Measurements from ENCODE around the gene SLC9A4.

Gene SLC9A4

DNA sequence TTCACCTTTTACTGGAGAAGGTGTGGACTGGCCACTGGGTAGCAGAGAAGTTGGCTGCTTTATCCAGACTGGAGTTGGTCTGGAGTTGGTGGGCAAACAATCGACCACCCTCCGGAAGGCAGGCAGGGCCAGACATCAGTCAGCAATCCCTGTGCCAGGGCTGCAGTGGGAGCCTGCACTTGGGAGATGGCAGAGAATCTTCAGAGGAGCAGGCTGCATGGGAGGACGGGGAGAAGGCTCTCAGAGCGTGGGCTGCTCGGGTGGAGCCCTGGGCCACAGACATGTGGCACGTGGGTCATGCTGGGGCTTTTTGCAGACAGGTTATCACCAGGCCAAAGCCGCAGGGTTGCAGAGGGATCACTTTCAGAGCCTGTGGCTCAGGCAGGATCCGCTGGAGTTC lies 29.6 kb downstream of the SLC9A4 start:
- no peak for DNase-seq

DNA sequence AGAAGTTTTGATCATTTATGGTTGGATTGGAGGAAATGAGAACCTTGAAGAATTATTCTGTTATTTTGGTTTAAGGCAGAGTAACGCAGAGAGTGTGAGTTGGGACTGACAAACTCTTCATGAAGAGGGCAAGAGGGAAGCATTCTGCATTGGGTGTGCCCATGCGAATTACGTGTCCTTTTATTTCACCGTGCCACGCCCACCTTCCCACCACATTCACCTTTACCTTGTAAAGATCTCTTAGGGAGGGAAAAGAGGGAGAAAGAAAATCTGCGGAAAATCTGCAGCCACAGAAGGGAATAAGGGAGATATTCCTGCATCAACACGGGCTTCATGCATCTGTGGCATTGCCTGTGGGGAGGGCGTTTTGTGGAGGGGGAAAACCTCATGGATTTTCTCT lies 31.8 kb downstream of the SLC9A4 start:
- no peak for DNase-seq

DNA sequence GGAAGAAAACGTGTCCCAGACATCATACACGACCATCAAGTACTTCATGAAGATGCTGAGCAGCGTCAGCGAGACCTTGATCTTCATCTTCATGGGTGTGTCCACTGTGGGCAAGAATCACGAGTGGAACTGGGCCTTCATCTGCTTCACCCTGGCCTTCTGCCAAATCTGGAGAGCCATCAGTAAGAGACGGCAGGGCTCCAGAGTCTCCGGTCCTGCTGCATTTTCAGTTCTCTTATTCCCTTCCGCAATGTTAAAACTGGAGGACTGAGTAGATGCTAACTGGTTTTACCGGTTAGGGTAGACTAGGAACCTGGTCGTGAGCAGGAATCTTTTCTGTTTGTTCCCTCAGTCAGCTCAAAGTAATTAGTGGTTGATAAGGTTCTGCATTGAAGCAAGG lies 32.3 kb downstream of the SLC9A4 start:
- no peak for DNase-seq

DNA sequence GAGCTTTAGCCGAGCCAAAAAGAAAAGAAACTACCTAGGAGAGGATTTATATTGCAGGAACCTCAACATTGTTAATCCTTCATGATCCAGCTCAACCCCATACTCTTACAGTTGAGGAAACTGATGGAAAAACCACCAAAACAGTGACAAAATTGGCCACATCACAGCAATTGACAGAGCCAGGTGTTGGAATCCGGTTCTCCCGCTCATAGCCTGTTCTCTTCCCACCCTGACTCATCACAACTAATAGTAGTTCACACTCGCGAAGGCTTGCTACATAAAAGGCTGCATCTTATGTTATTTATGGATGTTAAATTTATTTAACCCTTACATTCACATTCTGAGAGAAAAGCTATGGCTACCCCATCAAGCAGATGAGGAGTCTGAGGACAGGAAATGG lies 33.7 kb downstream of the SLC9A4 start:
- no peak for DNase-seq

DNA sequence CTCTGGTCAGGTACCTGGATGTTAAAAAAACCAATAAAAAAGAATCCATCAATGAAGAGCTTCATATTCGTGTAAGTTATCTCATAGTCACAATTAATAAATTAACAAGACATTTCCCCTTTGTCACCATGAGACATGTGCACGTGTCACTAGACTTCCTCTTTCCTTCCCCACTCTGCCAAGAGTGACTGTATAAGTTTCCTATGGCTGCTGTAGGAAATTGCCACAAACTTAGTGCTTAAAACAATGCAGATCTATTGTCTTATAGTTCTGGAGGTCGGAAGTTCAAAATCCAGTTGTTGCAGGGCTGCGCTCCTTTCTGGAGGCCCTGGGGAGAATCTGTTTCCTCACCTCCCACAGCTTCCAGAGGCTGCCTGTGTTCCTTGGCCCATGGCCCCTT lies 35.8 kb downstream of the SLC9A4 start:
- DNase-seq, result no peak

DNA sequence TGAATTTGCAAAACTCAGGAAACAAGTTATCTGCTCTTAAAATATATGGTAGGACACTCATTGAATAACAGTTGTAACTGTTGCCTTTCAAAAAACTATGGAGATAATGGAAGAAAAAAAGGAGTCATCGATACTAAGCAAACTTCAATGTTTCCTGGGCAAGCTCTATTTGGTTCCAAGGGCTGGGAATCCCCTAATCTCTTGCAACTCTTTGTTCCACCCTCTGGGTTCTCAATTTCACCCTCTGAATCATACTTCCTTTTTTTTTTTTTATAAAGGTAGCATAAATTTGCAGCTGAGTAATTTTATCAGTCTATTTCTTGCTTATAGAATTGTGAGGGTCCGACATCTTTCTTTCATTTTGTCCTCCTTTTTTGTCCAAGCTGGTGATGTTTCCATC lies 36.7 kb downstream of the SLC9A4 start:
- DNase-seq, result no peak

DNA sequence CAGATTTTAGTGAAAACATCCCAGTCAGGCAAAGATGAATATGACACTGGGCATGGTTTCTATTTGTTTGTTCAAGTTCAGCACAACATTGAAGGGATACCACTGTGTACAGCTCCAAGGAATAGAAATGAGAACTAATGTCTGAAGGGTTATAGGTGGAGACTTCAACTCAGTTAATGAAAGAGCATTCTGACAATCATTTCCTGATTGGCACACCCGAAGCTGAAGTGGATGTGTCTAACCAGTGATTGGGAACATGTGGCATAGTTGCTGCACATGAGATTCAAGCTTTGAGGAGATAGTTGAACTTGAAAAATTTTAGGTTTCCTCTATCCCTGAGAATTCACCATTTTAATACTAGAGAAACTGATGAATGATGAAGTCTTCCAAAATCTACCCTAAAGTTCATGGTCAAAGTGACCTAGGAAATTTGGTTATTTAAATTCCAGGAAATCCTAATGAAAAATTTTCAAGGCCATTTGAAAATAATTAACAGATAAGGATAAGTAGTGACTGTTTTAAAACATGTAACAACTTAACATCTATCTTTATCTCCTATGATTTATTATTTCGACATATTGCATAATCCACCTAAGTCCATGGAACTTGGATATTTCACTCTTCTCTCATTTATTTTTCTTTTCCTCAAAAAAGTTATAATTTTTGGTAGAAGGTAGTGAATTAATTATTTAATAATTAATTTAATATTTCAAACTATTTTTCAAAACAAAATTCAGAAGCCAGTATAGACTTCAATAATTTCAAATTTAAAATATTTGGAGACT lies 38.0 kb downstream of the SLC9A4 start:
- no peak for DNase-seq

DNA sequence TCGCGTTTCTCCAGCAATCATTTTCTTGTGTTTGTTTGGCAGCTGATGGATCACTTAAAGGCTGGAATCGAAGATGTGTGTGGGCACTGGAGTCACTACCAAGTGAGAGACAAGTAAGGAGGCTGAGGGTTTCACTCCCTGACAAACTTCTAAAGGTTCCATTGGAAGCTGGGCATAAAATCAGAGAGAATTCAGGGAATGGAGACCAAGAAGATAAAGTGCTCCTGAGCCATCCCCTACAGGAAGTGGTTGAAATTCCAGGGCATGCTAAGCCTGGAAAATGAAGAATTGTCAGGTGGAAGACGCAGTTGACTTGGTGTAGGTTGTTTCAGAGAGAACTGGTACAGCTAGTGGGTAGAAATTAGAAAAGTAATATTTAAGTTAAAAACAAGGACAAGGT lies 39.1 kb downstream of the SLC9A4 start:
- DNase-seq, result no peak

DNA sequence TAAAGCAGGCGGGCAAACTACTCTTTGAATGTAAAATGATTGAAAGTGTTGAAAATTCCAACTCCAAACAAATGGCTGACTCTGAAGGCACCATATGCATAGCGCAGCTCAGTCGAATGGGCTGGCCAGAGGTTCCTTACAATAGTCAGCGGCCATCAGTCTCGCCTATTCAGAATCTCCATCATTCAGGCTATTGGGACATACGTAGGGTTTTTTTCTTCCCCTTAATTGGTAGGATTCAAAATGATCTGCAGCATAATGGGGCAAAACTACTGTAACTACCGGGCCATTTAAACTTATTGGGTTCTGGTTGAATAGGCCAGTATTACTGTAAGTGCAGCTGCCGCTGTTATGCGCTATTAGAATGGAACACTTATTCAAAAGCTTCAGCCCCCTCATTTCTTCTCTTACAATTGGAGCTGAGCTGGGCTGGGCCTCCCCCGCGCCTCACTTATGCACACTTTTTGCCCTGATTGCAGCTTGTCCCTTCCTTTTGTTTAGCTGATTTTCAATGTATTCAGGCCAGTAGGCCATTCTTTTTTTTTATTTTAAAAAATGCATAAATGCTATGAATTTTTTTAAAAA lies 40.4 kb downstream of the SLC9A4 start:
- no peak for DNase-seq

DNA sequence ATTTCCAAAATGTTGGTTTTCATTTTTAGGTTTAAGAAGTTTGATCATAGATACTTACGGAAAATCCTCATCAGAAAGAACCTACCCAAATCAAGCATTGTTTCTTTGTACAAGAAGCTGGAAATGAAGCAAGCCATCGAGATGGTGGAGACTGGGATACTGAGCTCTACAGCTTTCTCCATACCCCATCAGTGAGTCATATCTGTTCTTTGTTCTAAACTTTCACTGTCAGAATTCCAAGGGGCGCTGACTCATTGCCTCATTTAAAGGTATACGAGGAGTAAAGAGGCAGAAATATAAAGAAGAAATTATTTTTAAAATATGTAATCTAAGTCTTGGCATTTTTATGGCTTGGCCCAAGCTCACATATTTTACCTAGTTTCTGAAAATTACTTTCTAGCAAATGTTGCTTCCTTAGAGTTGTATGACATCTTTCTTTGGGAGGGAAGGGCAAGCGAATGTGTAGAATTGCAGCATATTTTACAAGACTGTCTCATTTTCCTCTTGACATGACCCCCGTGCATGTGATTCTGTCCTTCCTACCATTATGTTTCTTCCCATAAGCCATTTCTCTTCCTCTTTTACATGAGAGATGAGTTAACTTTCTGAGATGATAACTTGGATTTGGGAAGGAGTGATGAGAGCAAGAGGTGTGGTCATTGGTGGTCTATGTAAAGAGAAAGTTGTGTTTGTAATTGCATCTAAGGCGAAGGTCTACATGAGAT lies 41.2 kb downstream of the SLC9A4 start:
- no peak for DNase-seq

DNA sequence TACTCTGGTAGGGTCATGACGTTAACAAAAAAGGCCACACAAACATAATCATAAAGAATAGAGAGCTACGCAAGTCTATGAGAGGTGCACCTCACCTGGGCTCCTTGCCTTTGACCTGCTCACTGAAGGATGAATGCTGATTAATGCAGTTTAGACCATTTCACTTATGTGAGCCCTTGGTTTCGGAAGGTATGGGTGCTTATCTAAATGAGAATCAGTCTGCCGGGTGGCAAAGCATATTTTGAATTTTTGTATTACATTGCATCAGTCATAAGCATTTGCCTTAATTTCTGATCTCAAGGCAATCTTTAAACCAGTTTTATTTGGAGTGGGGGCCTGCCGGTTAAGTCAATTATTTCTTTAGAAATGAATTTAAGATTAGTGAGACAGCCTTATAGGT lies 42.8 kb downstream of the SLC9A4 start:
- no peak for DNase-seq

DNA sequence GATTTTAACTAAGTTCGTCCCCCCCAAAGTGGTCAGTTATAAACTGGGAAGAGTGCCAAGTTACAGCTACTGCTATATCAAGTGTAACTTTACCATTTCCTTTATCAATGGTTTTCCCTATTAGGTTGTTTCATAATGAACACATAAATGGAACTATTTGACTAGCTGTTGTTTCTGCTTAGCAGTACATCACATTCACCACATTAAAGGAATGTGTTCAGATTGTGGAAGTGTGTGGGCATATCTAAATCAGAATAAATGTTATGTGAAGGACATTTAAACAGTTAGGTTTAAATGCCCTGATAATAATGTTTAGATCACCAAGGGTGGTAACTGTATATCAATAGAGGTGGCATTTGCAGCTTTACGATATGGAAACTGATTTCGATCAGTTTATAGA lies 45.1 kb downstream of the SLC9A4 start:
- no peak for DNase-seq

DNA sequence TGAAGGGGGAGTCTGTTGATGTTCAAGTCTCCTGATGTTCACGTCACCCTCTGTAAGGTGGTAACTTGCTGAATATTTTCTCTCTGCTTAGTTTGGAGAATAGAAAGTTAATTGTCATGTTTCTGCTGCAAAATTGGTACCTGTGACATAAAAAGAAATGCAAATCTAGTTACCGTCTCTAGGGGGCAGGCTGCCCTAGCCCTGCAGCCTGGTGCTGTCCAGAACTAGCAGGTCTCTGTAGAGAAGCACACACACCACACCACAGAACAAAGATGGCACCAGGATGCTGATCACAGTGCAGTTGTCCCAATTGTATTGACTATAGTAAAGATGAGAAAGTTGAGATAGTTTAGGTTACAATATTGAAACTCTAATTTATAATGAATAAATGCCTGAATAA lies 47.0 kb downstream of the SLC9A4 start:
- DNase-seq, result peak; percentile 1

DNA sequence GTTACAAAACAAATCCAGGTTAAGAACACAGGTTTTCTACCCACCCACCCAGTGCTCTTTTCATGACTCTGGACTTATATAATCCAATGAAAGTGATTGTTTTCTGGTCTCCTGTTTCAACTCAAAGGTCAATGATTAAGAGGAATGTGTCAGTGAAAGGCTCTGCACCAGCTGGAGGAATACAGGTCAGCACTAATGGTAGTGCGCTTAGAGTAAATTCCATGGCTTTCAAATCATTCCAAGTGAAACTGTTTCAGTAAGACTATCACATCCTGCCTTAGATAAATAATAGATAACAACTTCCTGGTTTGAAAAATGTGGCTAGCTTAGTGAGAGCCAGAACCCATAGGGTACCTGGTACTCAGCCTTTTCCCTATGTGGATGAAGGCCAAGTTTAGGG lies 47.8 kb downstream of the SLC9A4 start:
- no peak for DNase-seq

DNA sequence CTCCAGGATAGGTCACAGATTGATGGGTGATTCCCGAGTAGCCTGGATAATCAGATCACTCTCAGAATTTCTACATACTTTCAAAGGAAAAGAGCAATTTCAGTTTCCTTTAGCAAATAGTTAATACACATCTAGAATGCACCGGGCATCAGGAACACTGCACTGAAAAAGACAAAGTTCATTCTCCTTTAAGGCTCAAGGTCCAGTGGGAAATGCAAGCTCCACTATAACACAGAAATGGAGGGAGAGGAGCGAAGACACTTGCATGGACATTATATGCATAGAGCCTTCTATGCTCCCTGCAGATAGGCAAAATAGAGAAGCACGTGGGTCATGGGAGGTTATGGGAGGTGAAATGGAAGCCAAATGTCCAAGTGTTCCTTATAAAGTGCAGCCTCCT lies 49.1 kb downstream of the SLC9A4 start:
- DNase-seq, result no peak

DNA sequence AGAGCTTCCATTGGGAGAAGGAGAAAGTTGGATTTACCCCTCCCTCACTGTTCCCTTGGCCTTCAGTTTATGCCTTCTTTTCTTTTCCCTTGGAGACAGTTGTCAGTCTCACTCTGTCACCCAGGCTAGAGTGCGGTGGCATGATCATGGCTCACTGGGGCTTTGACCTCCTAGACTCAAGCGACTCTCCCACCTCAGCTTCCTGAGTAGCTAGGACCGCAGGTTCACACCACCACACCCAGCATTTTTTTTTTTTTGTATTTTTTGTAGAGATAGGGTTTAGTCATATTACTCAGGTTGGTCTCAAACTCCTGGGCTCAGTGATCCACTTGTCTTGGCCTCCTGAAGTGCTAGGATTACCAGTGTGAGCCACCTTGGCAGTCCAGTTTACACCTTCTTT lies 49.9 kb downstream of the SLC9A4 start:
- no peak for DNase-seq

DNA sequence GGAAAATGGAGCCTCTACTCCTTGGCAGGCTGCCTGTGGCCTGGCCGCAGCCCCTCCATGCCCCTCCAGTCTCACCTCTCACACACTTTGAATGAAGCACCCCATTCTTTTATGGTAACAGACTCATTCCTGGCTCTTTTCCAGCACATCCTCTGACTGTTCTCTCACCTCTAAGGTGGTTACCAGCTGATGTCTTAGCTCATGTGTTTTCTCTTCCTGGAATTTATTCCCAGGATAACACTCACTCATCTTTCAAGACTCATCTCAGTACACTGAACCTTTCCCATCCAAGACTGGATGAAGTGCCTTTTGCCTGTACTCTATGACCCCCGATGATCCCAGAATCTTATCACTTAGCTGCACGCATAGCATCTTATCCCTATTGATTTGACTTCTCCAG lies 50.6 kb downstream of the SLC9A4 start:
- DNase-seq, result no peak

DNA sequence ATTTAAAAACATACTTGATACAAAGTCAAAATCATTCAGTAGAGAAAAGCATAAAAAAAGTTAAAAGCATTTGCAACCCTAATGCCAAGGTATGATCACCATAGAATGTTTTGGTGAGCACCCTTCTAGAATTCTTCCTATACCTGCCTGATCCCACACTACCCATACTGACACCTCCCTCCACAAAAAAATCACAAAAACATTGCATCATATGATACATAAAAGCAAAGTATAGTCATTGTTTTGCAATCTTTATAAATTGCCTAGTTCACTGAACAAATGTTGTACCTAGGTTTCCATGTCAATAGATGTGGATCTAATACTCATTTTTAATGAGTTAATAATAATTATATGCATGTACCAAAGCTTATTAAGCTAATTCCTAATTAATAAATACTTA lies 54.1 kb downstream of the SLC9A4 start:
- DNase-seq, result no peak

DNA sequence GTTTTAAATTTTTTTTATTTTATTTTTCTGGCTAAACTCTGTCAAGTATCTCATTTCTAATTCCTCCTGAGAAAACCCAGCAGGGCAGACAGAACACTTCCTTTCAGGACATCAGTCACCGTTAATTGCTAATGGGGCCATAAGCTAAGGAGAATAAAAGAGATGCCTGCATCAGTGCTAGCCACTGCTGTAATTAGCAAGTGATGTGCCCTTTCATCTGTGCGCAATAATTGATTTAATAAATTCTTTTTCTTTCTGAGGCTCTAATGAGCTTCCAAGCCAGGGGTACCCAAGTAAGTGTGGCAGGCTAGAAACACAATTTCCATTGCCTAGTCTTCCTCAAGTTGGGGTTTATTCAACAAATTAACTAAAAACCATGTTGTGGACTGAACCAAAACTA lies 65.5 kb downstream of the SLC9A4 start:
- DNase-seq, result no peak

DNA sequence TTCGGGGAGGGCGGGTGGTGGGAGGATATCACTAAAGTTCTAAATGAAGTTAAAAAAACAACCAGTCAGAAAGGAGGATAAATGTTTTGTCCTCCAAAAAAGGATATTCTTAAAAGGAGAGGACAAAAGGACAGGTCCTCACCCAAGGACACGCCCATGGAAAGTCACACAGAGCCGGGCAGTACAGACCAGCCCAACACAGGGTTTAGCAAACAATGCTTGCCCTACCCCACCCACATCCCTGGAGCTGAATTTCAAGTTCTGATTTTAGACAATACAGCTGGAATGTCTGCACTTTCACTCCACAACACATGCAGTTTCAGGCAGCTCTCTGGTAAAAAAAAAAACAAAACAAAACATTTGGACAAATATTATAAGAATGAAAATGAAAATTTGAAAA lies 67.9 kb downstream of the SLC9A4 start:
- no peak for DNase-seq

DNA sequence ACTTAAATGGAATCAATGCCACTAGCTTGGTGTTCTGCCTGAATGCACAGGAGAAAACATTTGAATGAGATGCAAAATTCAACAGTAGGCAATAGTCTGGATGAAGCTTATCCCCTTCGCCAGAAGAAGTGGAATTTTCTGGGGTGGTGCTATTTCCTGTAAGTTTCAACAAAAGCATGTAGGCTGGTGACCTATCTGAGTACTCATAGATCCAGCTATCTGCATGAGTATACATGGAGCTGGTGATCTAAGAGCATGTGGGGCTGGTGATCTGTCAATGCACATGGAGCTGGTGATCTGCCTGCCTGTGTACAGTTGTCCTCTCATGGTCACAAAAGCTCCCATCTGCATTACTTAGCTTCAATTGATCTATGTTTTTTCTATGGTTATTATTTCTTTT lies 71.2 kb downstream of the SLC9A4 start:
- no peak for DNase-seq

DNA sequence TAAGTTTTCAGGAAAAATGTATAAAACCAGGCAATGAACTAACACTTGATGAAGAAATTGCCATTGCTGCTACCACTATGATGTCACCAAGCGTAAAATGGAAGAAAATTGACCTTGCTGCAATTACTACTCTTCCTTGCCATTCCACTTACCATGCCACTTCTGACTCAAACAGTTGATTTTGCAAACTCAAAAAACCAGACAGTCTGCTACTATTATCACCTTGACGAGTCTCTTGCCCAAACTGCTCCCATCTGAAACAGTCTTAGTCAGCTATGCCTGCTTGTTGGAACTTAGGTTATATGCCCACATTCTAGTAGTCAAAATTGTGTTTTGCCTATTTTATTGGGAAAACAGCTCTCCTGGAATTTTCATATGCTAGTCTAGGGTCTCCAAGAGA lies 74.4 kb downstream of the SLC9A4 start:
- DNase-seq, result no peak

DNA sequence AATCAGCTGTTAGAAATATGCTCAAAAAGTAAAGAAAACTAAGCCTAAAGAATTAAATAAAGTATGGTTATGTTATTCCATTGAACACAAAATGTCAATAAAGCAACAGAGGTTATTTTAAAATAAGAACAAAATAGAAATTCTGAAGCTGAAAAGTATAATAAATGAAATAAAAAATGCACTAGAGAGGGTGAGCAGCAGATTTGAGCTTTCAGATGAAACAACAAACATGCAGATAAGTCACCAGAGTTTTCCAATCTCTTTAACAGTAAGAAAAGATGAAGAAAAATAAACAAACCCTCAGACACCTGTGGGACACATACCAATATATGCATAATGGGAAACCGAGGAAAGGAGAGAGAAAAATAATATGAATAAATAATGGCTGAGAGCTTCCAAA lies 76.0 kb downstream of the SLC9A4 start:
- DNase-seq, result no peak

DNA sequence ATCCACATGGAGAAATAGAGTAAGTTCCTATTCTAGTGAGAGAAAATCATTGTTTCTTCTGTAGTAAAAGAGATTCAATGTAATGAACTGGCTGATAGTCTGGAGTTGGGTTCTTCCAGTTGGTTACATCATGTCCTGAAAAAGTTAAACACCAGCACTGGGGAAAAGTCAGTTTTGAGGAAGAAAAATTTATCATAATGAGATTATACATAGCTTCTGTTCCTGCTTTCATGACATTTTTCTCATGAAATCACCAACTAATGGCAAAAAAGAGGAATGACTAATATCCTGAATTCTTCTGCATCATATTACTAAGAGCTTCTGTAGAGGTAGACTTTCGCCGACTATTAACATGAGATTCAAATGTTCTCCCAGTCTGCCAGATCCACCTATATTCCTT lies 77.1 kb downstream of the SLC9A4 start:
- no peak for DNase-seq

Measured in NCI-H446 treated with DMSO at 0.1 percent for 48 hours (cell line).